Tibial nerve (tissue), 4 donors: ENCODE measurements around the gene FRS2. TPM values are rescaled to one million over a fixed set of nuclear protein-coding genes. Genes with fewer than 3 reads are reported as not detected.

ENCODE experiments used
- DNase-seq, 2 donors: peaks; one replicate each; pipeline ENCODE4 v3.0.0-alpha.2; 2019; ENCODE audit warnings: low spot score in 2 of 2
- H3K27ac ChIP-seq, 4 donors: fragments of 200-600 bp; sonication (generic) in 3 of 4; one replicate each; pipeline ENCODE4 v1.5.1; 2017 to 2019; ENCODE audit warnings: mild to moderate bottlenecking in 1 of 4
- H3K27me3 ChIP-seq, 2 donors: fragments of 200-600 bp; sonication (generic) in 1 of 2; one replicate each; pipeline versions ENCODE4 v1.5.1 to v1.6.0; 2017 to 2019
- H3K36me3 ChIP-seq, 3 donors: fragments of 200-600 bp; sonication (generic); one replicate each; pipeline ENCODE4 v1.5.1; 2018 to 2019
- H3K4me1 ChIP-seq, 4 donors: fragments of 200-600 bp; sonication (generic) in 3 of 4; one replicate each; pipeline ENCODE4 v1.5.1; 2017 to 2019
- H3K4me3 ChIP-seq, 4 donors: fragments of 200-600 bp; sonication (generic) in 3 of 4; one replicate each; pipeline ENCODE4 v1.5.1; 2017 to 2019; ENCODE audit warnings: mild to moderate bottlenecking in 1 of 4, moderate library complexity in 1 of 4
- H3K9me3 ChIP-seq, 4 donors: fragments of 200-600 bp; sonication (generic) in 3 of 4; one replicate each; pipeline ENCODE4 v1.5.1; 2017 to 2019
- CTCF ChIP-seq, 5 experiments: fragments of 200-600 bp in 3 of 5; fragments of 450-650 bp in 2 of 5; sonication (generic) in 3 of 5; IDR thresholded peaks; one replicate each; pipeline ENCODE4 v1.5.1; 2016 to 2019; ENCODE audit warnings: antibody characterized with exemption in 5 of 5, mild to moderate bottlenecking in 3 of 5, moderate library complexity in 2 of 5
- EP300 ChIP-seq, 2 donors: sonication (generic); formaldehyde crosslinking; IDR thresholded peaks; one replicate each; pipeline ENCODE4 v1.6.1; 2017; ENCODE audit warnings: antibody characterized with exemption in 2 of 2, mild to moderate bottlenecking in 1 of 2
- POLR2A ChIP-seq, 2 donors: fragments of 450-650 bp; IDR thresholded peaks; one replicate each; pipeline ENCODE4 v1.6.1; 2017; ENCODE audit warnings: antibody characterized with exemption in 2 of 2, mild to moderate bottlenecking in 2 of 2, moderate library complexity in 2 of 2
- WGBS, 2 donors: methylation state at CpG; one replicate each; pipeline ENCODE4 v1.1.5; 2018; 5-methylcytosine and 5-hydroxymethylcytosine counted together
- total RNA-seq, 4 donors: library from RNA; depleted of rRNA; stranded (reverse); fragments of >200 nt; gene quantifications; one replicate each; pipeline ENCODE4 v1.1.0, GENCODE V29; 2016

FRS2 gene
- total RNA-seq, 4 donors from 2014 or later: 51.7 to 113 (median 66.4) TPM

GRCh38 chr12:69569236-69569635, 99.0 kb downstream of the FRS2 start:
- no peak for DNase-seq
- TF ChIP-seq CTCF (IDR thresholded peaks at IDR 0.05): no peak
- no peak for TF ChIP-seq EP300 (IDR thresholded peaks at IDR 0.05)
- no peak for TF ChIP-seq POLR2A (IDR thresholded peaks at IDR 0.05)
- 64 to 76% methylated on average over 4 of the region's 4 CpGs for WGBS, 2 donors
- Histone ChIP-seq H3K27ac (no peak overlapping the region), H3K4me1 (peaks cover 0 to 2% (median 0%) of the 10 kb centered on the region in 4 donors), H3K4me3 (no peak overlapping the region), H3K36me3 (peaks cover 0 to 37% (median 0%) of the 10 kb centered on the region in 3 donors), H3K27me3 (no peaks in the 10 kb centered on the region), H3K9me3 (no peaks in the 10 kb centered on the region)

GRCh38 chr12:69570000-69570516, 99.9 kb downstream of the FRS2 start:
- no peak overlapping the region for H3K4me3 ChIP-seq
- DNase-seq: no peak
- H3K9me3 ChIP-seq: no peaks in the 10 kb centered on the region
- peaks cover 0 to 45% (median 0%) of the 10 kb centered on the region in 3 donors for H3K36me3 ChIP-seq
- WGBS, 2 donors: 89 to 91% methylated on average over 10 of the region's 10 CpGs
- TF ChIP-seq EP300 (IDR thresholded peaks at IDR 0.05) (no peak), POLR2A (IDR thresholded peaks at IDR 0.05) (no peak), CTCF (IDR thresholded peaks at IDR 0.05) (no peak)
- H3K27me3 ChIP-seq: no peaks in the 10 kb centered on the region
- peaks cover 0 to 2% (median 0%) of the 10 kb centered on the region in 4 donors for H3K4me1 ChIP-seq
- H3K27ac ChIP-seq: no peak overlapping the region

- H3K9me3 ChIP-seq: no peaks in the 10 kb centered on the region
- H3K4me1 ChIP-seq: peaks cover 0 to 2% (median 0%) of the 10 kb centered on the region in 4 donors
- DNase-seq: peak; percentile 23 to 79
- WGBS, 2 donors: 41 to 43% methylated on average over 6 of the region's 6 CpGs
- TF ChIP-seq EP300 (IDR thresholded peaks at IDR 0.05): no peak
- peak; percentile 60 to 85 (median 65) for TF ChIP-seq CTCF (IDR thresholded peaks at IDR 0.05)
- no peak overlapping the region for H3K27ac ChIP-seq
- no peaks in the 10 kb centered on the region for H3K27me3 ChIP-seq
- no peak overlapping the region for H3K4me3 ChIP-seq
- peaks cover 0 to 52% (median 0%) of the 10 kb centered on the region in 3 donors for H3K36me3 ChIP-seq
These were observed 100.6 kb downstream of the FRS2 start for GRCh38 chr12:69570545-69571399.

GRCh38 chr12:69575346-69575745, 105.2 kb downstream of the FRS2 start:
- Histone ChIP-seq H3K27ac (no peak overlapping the region), H3K27me3 (no peaks in the 10 kb centered on the region), H3K4me3 (no peak overlapping the region), H3K9me3 (no peaks in the 10 kb centered on the region), H3K36me3 (peaks cover 0 to 46% (median 0%) of the 10 kb centered on the region in 3 donors), H3K4me1 (no peaks in the 10 kb centered on the region)
- no peak for TF ChIP-seq CTCF (IDR thresholded peaks at IDR 0.05)
- no peak for TF ChIP-seq EP300 (IDR thresholded peaks at IDR 0.05)
- no peak for TF ChIP-seq POLR2A (IDR thresholded peaks at IDR 0.05)
- DNase-seq: no peak
- 84 to 86% methylated on average over 3 of the region's 3 CpGs for WGBS, 2 donors

- TF ChIP-seq CTCF (IDR thresholded peaks at IDR 0.05): no peak
- TF ChIP-seq POLR2A (IDR thresholded peaks at IDR 0.05): no peak
- no peak for TF ChIP-seq EP300 (IDR thresholded peaks at IDR 0.05)
- no peaks in the 10 kb centered on the region for H3K9me3 ChIP-seq
- no peaks in the 10 kb centered on the region for H3K27me3 ChIP-seq
- H3K4me1 ChIP-seq: no peaks in the 10 kb centered on the region
- H3K4me3 ChIP-seq: no peak overlapping the region
- no peak for DNase-seq
- 83 to 88% methylated on average over 2 of the region's 2 CpGs for WGBS, 2 donors
- peaks cover 0 to 28% (median 0%) of the 10 kb centered on the region in 3 donors for H3K36me3 ChIP-seq
- H3K27ac ChIP-seq: no peak overlapping the region
These were observed 108.1 kb downstream of the FRS2 start for GRCh38 chr12:69578283-69578682.
